Measurements from ENCODE around the gene GSG1.
"Not testable (repeated sequence)": the region's sequence is repeated elsewhere in the genome, so short reads cannot be mapped to it uniquely, and the experiment has no call there.

The GSG1 gene

GRCh38 chr12:13053617-13054016 is 49.9 kb downstream of the GSG1 start:
- DNase-seq (ENCODE audit: low spot score), result not testable (repeated sequence)

DNA sequence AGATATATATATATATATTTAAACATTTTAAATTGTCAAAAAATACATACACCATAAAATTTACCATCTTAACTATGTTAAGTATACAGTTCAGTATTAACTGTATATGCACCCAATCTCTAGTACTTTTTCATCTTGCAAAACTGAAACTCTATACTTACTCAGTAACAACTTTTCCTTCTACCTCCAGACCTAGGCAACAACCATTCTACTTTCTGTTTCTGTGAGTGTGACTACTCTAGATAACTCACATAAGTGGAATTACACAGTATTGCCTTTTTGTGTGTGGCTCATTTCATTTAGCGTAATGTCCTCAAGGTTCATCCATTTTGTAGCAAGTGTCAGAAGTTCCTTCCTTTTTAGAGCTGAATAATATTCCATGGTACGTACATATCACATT is 51.0 kb downstream of the GSG1 start:
- DNase-seq (ENCODE audit: low spot score), result no peak

DNA sequence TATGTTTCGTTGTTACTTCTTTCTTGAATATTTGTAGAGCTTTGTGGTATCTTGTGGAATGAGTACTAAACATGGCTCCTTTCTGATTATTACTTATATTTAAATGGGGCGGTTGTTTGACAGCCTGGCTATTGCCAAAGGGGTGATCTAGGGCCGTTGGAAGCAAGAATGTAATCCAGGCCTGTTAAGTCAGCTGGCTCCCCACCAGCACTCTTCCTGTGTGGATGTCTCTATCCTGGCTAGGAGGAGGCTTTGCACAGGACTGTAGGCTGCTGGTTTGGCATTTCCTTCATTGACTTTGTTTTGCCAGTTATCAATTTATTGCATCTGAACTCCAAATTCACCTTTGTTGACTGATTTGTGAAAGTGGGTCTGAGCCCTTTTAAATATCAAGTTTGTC is 53.7 kb downstream of the GSG1 start:
- no peak for DNase-seq (ENCODE audit: low spot score)

DNA sequence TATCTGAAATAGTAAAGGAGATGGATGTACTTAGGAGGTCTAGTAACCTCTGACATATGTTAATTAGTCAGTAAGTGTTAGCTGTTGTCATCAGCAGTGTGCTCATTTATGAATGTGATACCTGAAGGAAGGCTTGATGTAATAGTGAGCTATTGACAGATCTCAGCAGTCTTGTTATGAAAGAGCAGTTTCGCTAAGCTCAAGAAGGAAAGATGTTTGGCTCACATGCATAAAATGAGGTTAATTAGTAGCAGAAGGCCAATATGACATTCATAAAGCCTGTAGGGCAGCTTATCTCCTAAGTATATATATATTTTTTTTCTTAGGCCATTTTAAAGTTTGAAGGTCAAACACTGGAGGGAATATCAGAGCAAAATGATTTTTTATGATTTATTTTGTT is 56.5 kb downstream of the GSG1 start:
- no peak for DNase-seq (ENCODE audit: low spot score)

DNA sequence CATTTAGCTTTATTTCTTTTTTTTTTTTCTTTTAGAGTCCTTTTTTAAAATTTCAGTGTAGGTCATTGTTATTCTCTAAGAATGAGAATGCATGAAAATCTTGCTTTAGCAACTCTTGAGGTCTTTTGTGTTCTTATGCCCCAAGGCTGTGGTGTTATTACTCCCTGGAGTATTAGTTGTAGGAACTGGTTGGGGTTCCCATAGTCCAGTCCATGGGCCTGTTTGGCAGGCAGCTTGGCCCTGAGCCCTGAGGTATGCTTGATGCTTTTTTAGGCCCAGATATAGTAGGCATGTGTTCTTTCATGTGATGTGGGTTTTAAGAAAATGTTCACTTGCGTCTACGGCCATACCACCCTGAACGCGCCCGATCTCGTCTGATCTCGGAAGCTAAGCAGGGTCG is 57.7 kb downstream of the GSG1 start:
- no peak for DNase-seq (ENCODE audit: low spot score)

- no peak for DNase-seq (ENCODE audit: low spot score)
Observed at GRCh38 chr12:13044906-13045299, 58.6 kb downstream of the GSG1 start.

GRCh38 chr12:13044002-13044905 is 59.2 kb downstream of the GSG1 start, which contains the start of gene FAM234B:
TSS of gene FAM234B (plus strand) at chr12:13044381. CDS start at chr12:13044404, 23 bp downstream.
- DNase-seq (ENCODE audit: low spot score), result peak; percentile 76

DNA sequence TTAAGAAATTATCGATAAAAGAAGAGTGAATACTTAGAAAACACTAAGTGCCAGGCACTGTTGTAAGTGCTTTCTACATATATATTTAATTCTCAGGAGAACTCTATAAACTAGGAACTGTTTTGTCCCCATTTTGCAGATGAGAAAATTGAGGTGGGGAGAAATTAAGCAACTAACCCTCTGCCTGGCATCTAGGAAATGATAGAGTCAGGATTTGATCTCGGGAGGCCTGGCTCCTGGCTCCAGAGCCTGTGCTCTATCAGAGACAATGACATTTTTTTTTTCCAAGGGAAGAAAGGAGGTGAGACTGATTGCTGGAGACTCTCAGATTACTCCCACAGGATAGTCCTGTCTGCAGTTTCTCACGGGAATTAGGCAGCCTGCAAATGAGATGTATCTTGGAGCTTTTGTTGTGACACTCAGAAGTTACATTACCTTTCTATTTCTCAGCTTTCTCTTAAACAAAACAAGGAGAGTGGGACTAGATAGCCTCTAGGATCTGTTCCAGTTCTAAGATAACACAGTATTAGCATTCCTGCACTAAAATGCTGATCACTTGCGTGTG is 60.7 kb downstream of the GSG1 start:
- no peak for DNase-seq (ENCODE audit: low spot score)

- DNase-seq (ENCODE audit: low spot score), result no peak
Observed at GRCh38 chr12:13041224-13041623, 62.2 kb downstream of the GSG1 start.

DNA sequence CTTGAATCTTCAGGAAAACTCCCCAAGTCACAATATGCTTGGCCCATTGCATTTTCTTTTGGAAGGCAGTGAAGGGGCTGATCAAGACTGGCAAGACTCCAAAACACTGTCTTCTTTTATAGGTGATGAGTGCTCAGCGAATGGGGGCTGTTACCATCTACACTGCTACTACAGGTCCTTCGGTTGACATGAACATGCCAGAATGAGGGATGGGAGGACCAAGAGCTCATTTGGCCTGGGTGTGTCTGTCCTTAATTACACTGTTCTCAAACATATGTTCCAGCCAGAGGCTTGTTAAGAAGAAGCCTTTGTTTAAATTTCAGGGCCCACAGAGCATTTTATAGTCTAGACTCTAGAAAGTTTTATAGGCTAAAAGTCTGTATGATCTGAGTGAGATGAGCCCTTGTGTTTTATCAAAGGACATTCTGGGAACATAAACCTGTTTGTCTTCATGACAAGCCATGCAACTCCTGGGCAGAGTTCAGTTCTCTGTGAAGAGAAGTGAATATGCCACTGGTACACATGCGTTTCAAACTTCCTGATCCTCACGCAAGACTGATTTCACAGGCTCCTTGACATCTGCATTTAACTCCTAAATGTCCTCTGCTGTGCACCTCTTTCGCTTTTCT is 64.0 kb downstream of the GSG1 start:
- DNase-seq (ENCODE audit: low spot score), result no peak

GRCh38 chr12:13038491-13039161 is 64.8 kb downstream of the GSG1 start:
- DNase-seq (ENCODE audit: low spot score), result no peak

DNA sequence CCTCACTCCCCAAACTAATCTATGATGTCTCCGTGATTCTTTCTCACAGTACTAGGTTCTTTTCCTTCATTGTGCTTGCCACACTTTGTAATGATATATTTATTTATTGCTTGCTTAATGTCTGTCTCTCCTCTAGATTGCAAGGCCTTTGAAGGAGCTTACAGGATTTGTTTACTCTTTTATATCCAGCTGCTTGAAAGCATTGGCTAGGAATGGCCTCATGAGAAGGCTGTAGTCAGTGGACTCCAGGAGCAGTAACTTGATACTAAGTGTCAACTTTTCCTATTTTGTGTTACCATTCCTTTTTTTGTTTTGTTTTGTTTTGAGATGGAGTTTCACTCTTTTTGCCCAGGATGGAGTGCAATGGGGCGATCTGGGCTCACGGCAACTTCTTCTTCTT is 66.6 kb downstream of the GSG1 start:
- DNase-seq (ENCODE audit: low spot score), result no peak

DNA sequence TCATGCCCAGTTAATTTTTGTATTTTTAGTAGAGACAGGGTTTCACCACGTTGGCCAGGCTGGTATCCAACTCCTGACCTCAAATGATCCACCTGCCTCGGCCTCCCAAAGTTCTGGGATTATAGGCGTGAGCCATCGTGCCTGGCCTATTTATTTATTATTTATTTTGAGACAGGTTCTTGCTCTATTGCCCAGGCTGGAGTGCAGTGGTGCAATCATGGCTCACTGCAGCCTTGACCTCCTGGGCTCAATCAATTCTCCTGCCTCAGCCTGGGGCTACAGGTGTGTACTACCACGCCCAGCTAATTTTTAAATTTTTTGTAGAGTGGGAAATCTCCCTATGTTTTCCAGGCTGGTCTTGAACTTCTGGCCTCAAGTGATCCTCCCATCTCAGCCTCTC is 68.1 kb downstream of the GSG1 start:
- not testable (repeated sequence) for DNase-seq (ENCODE audit: low spot score)

Measured in SW480 (cell line).